T-cell (primary cell): ENCODE measurements around the gene NISCH. TPM values are rescaled to one million over a fixed set of nuclear protein-coding genes. Genes with fewer than 3 reads are reported as not detected.
A peak's percentile ranks its signal among the peaks of the same experiment; 100 is the strongest.

Source experiments
- ATAC-seq, 4 experiments: fragments of 200-7000 bp in 3 of 4; fragments of 150-1000 bp in 1 of 4; cut with Tn5 transposase; replicated peaks in 1 of 4; 1 replicate in 3 of 4; 2 replicates in 1 of 4; pipeline ENCODE4 v1.10.0; 2021; ENCODE audit warnings: moderate library complexity in 3 of 4, mild to moderate bottlenecking in 2 of 4, moderate number of reproducible peaks in 1 of 4
- CTCF ChIA-PET, 2 donors: fragments of 300-600 bp; sonication (Branson Sonifier 250); formaldehyde crosslinking; loops; one replicate each; lab custom pipeline; 2022; ENCODE audit warnings: antibody characterized with exemption in 2 of 2; lab: Charles Lee
- POLR2A ChIA-PET, 2 donors: fragments of 300-600 bp; sonication (Branson Sonifier 250); formaldehyde crosslinking; loops; one replicate each; lab custom pipeline; 2022; ENCODE audit warnings: antibody characterized with exemption in 2 of 2; lab: Charles Lee
- DNase-seq, 35 experiments: peaks; one replicate each; pipeline versions ENCODE4 v3.0.0 to v3.0.0-alpha.2; 2013 to 2023
- H3K27ac ChIP-seq: one replicate; pipeline ENCODE4 v1.5.1; 2013; ENCODE audit warnings: low read length
- H3K27me3 ChIP-seq, 2 experiments: replicated peaks in 1 of 2; 1 replicate in 1 of 2; 2 replicates in 1 of 2; pipeline versions ENCODE4 v1.6.1 to v1.7.0; 2013; ENCODE audit warnings: low read length in 1 of 2, mixed read lengths in 1 of 2; ENCODE audit not compliant: control insufficient read depth in 2 of 2, insufficient read depth in 2 of 2; ENCODE audit errors: extremely low read depth in 1 of 2
- H3K36me3 ChIP-seq, 2 donors: 1 replicate in 1 of 2; 2 replicates in 1 of 2; pipeline versions ENCODE4 v1.6.1 to v1.7.0; 2013; ENCODE audit warnings: low read length in 1 of 2; ENCODE audit not compliant: control insufficient read depth in 2 of 2, insufficient read depth in 1 of 2; ENCODE audit errors: extremely low read depth in 1 of 2
- H3K4me1 ChIP-seq, 2 experiments: 1 replicate in 1 of 2; 2 replicates in 1 of 2; pipeline versions ENCODE4 v1.6.1 to v1.7.0; 2013; ENCODE audit warnings: low read length in 2 of 2, mixed read lengths in 1 of 2; ENCODE audit not compliant: insufficient read depth in 2 of 2, control insufficient read depth in 1 of 2; ENCODE audit errors: extremely low read depth in 1 of 2
- H3K4me3 ChIP-seq, 2 donors: 1 replicate in 1 of 2; 2 replicates in 1 of 2; pipeline versions ENCODE4 v1.5.1 to v1.7.0; 2013; ENCODE audit warnings: mild to moderate bottlenecking in 2 of 2, low read length in 1 of 2, moderate library complexity in 1 of 2; ENCODE audit not compliant: control insufficient read depth in 1 of 2; ENCODE audit errors: extremely low read depth in 1 of 2
- H3K9me3 ChIP-seq: 2 replicates; pipeline ENCODE4 v1.7.0; 2013
- H3K27ac Mint-ChIP-seq, 2 donors: one replicate each; pipeline ENCODE4 v1.8.0; 2020 to 2021; ENCODE audit warnings: mild to moderate bottlenecking in 2 of 2, mixed read lengths in 2 of 2
- H3K27me3 Mint-ChIP-seq, 2 donors: one replicate each; pipeline ENCODE4 v1.8.0; 2021 to 2022; ENCODE audit warnings: mixed read lengths in 2 of 2
- H3K36me3 Mint-ChIP-seq: one replicate; pipeline ENCODE4 v1.8.0; 2021; ENCODE audit warnings: mixed read lengths
- H3K4me1 Mint-ChIP-seq, 3 donors: one replicate each; pipeline ENCODE4 v1.8.0; 2020 to 2022; ENCODE audit warnings: mixed read lengths in 3 of 3, mild to moderate bottlenecking in 1 of 3
- H3K4me3 Mint-ChIP-seq, 3 donors: one replicate each; pipeline ENCODE4 v1.8.0; 2020 to 2022; ENCODE audit warnings: mild to moderate bottlenecking in 3 of 3, mixed read lengths in 3 of 3, moderate library complexity in 3 of 3
- H3K9me3 Mint-ChIP-seq, 3 donors: one replicate each; pipeline ENCODE4 v1.8.0; 2020 to 2022; ENCODE audit warnings: mixed read lengths in 3 of 3
- WGBS: methylation state at CpG from one replicate; pipeline ENCODE4 v1.1.5; 2013; ENCODE audit warnings: missing lambda C conversion rate; ENCODE audit not compliant: insufficient coverage; 5-methylcytosine and 5-hydroxymethylcytosine counted together
- total RNA-seq, 35 experiments: library from RNA in 6 of 35; stranded (reverse) in 6 of 35; fragments of 120-200 nt in 1 of 35; gene quantifications; one replicate each; pipeline versions ENCODE4 v1.2.1 to v1.2.4 and lab custom pipeline; 2013 to 2026

Gene NISCH
- total RNA-seq, 5 donors from 2014 or later (not counting 1 experiment from before 2014, with no cell fraction given) = 152 to 171 (median 157) TPM

DNA sequence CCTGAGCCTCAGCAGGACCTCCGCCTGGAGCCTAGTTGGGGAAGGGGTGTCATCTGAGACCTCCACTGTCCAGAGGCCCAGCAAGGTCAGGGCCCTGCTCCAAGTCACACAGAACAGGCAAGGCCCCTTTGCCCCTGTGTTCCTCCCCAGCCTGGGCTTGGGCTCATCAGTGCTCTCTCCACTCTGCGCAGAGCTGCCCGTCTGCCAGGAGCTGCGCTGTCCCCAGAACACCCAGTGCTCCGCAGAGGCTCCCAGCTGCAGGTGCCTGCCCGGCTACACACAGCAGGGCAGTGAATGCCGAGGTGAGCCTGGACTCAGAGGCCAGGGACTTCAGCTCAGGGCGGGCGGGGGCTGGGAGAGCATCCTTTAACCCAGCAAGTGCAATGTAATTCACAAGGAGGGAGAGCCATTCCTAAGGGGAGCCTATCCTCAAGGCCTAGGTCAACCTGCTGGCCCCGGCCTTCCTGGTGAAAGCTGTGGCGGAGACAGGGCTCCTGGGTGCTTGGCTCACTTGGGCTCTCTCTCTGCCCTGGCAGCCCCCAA, 47.5 kb downstream of the NISCH start:
- no peak overlapping the region for H3K4me3 ChIP-seq
- ChIA-PET CTCF (interaction anchor here in 1 of 2 donors (0.6 kb wide), 1 partner anchor 15 kb away, joined by 4 read pairs; no protein-coding TSS in a partner anchor), POLR2A (no interaction called here)
- Mint-ChIP-seq H3K9me3 (no peaks in the 10 kb centered on the region), H3K27me3 (no peaks in the 10 kb centered on the region), H3K4me3 (no peak overlapping the region), H3K27ac (no peak overlapping the region), H3K36me3 (no peaks in the 10 kb centered on the region), H3K4me1 (peaks cover 0 to 2% (median 0%) of the 10 kb centered on the region in 3 donors)
- ATAC-seq (no peak), DNase-seq (no peak)
- peaks cover 0 to 19% of the 10 kb centered on the region in 2 experiments for H3K27me3 ChIP-seq
- H3K27ac ChIP-seq = no peak overlapping the region
- no peaks in the 10 kb centered on the region for H3K36me3 ChIP-seq
- WGBS = 95% methylated on average over 7 of the region's 11 CpGs
- H3K9me3 ChIP-seq = no peaks in the 10 kb centered on the region
- peaks cover 0 to 2% of the 10 kb centered on the region in 2 experiments for H3K4me1 ChIP-seq

DNA sequence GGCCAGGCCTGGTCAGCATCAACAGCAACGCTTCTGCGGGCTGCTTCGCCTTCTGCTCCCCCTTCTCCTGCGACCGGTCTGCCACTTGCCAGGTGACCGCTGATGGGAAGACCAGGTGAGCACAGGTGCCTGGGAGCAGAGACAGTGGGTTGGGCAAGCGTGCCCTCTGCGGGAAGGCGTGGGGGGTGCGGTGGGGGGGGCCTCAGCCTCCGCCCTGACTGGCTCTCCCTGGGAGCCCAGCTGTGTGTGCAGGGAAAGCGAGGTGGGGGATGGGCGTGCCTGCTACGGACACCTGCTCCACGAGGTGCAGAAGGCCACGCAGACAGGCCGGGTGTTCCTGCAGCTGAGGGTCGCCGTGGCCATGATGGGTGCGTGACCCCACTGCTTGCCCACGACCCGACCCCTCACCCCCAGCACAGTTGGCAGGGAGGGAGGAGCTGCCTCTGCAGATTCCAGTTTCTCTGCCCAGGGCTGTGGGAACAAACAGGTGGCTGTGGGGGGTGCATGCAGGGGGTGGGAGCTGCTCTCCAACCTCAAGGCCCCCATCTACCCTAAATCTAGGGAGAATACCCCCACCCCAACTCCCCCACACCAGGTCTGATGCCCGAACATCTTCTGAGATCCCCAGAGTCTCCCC, 48.5 kb downstream of the NISCH start:
- Mint-ChIP-seq H3K27ac (no peak overlapping the region), H3K4me1 (no peaks in the 10 kb centered on the region), H3K36me3 (no peaks in the 10 kb centered on the region), H3K27me3 (no peaks in the 10 kb centered on the region), H3K9me3 (no peaks in the 10 kb centered on the region), H3K4me3 (no peak overlapping the region)
- ATAC-seq (no peak), DNase-seq (no peak)
- H3K4me1 ChIP-seq = no peaks in the 10 kb centered on the region
- no peak overlapping the region for H3K4me3 ChIP-seq
- 74% methylated on average over 19 of the region's 23 CpGs for WGBS
- H3K36me3 ChIP-seq = no peaks in the 10 kb centered on the region
- no peak overlapping the region for H3K27ac ChIP-seq
- no peaks in the 10 kb centered on the region for H3K9me3 ChIP-seq
- ChIA-PET POLR2A (no interaction called here), CTCF (no interaction called here)
- peaks cover 0 to 15% of the 10 kb centered on the region in 2 experiments for H3K27me3 ChIP-seq

DNA sequence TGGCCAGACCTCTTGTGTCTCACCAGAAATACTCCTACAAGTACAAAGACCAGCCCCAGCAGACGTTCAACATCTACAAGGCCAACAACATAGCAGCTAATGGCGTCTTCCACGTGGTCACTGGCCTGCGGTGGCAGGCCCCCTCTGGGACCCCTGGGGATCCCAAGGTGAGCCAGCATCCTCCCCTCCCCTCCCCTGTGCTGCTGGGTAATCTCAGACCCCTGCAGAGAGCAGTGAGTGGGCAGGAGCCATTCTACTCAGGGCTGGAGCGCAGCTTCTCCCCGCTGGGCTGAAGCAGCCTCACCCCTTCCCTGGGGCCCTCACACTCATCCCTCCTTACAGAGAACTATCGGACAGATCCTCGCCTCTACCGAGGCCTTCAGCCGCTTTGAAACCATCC, 49.6 kb downstream of the NISCH start:
- Histone ChIP-seq H3K4me1 (no peaks in the 10 kb centered on the region), H3K4me3 (no peak overlapping the region), H3K27me3 (peaks cover 0 to 14% of the 10 kb centered on the region in 2 experiments), H3K9me3 (no peaks in the 10 kb centered on the region), H3K27ac (no peak overlapping the region), H3K36me3 (no peaks in the 10 kb centered on the region)
- Mint-ChIP-seq H3K36me3 (no peaks in the 10 kb centered on the region), H3K9me3 (no peaks in the 10 kb centered on the region), H3K4me3 (no peak overlapping the region), H3K27me3 (no peaks in the 10 kb centered on the region), H3K27ac (no peak overlapping the region), H3K4me1 (no peaks in the 10 kb centered on the region)
- CTCF ChIA-PET = no interaction called here
- DNase-seq (no peak), ATAC-seq (no peak)
- POLR2A ChIA-PET = no interaction called here
- WGBS = 92% methylated on average over 9 of the region's 10 CpGs

DNA sequence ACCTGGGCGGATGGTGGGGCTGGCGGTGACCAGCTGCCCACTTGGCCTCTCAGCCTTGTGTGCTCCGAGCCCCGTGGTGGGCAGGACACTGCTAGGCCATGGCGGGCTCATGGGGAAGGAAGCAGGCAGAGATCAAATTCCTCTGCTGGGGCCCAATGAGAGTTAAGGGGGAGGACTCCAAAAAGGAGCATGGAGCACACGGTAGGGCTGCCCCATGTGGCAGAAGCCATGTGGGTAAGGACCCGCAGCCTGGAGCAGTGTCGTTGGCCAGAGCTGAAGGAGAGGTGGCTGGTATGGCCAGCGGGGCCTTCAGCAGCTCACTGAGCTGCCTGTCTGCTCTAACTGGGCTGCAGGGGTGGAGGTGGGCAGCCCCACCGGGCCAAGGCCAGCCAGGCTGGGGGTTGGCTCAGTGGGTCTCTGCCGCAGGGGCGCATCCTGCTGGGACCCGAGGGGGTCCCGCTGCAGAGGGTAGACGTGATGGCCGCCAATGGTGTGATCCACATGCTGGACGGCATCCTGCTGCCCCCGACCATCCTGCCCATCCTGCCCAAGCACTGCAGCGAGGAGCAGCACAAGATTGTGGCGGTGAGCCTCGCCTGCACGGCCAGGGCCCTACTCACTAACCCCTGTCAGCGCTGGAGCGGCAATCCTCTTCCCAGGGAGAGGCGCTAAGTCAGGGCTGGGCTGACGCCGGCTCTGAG, 51.0 kb downstream of the NISCH start:
- no peaks in the 10 kb centered on the region for H3K36me3 ChIP-seq
- 90% methylated on average over 22 of the region's 27 CpGs for WGBS
- Mint-ChIP-seq H3K9me3 (no peaks in the 10 kb centered on the region), H3K4me3 (no peak overlapping the region), H3K27ac (no peak overlapping the region), H3K36me3 (no peaks in the 10 kb centered on the region), H3K4me1 (no peaks in the 10 kb centered on the region), H3K27me3 (no peaks in the 10 kb centered on the region)
- H3K4me3 ChIP-seq = no peak overlapping the region
- H3K9me3 ChIP-seq = no peaks in the 10 kb centered on the region
- ChIA-PET CTCF (no interaction called here), POLR2A (no interaction called here)
- no peaks in the 10 kb centered on the region for H3K4me1 ChIP-seq
- H3K27ac ChIP-seq = no peak overlapping the region
- no peak for DNase-seq
- peaks cover 0 to 12% of the 10 kb centered on the region in 2 experiments for H3K27me3 ChIP-seq
- ATAC-seq = no peak

DNA sequence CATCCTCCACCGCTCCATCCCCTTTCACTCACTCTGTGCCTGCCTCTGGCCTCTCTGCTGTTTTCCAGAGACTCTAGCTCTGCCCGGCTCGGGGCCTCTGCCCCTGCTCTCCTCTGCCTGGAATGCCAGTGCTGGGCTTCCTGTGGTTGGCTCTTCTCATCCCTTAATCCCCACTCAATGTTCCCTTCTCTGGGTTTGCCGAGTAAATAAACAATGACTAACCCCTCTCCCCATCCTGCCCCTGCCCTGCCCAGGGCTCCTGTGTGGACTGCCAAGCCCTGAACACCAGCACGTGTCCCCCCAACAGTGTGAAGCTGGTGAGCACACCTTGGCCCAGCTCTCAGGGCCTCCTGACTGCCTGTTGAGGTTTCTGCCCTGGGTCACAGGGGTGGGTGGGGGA, 52.0 kb downstream of the NISCH start:
- CTCF ChIA-PET = no interaction called here
- no peak for DNase-seq

DNA sequence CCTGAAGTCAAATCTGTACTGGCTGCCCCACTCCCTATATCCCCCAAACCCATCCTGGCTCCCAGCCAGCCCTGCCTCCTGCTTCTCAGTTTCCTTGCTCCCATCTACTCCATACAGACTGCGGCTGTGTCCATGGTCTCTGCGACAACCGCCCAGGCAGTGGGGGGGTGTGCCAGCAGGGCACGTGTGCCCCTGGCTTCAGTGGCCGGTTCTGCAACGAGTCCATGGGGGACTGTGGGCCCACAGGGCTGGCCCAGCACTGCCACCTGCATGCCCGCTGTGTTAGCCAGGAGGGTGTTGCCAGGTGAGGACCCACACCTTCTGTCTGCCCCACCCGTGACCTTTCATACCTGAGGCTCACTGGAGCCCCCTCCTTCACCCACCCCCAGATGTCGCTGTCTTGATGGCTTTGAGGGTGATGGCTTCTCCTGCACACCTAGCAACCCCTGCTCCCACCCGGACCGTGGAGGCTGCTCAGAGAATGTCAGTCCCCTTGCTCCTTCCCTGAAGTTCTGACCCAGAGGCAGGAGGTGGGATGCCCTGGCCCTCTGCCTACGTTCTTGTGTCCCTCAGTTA, 54.4 kb downstream of the NISCH start:
- Histone ChIP-seq H3K27me3 (peaks cover 0 to 11% of the 10 kb centered on the region in 2 experiments), H3K27ac (no peak overlapping the region), H3K4me1 (no peaks in the 10 kb centered on the region), H3K4me3 (no peak overlapping the region), H3K9me3 (no peaks in the 10 kb centered on the region), H3K36me3 (no peaks in the 10 kb centered on the region)
- WGBS = 74% methylated on average over 7 of the region's 12 CpGs
- no peak overlapping the region for H3K27ac Mint-ChIP-seq
- H3K27me3 Mint-ChIP-seq = no peaks in the 10 kb centered on the region
- H3K9me3 Mint-ChIP-seq = no peaks in the 10 kb centered on the region
- no peak for DNase-seq
- ATAC-seq = no peak
- CTCF ChIA-PET = no interaction called here
- POLR2A ChIA-PET = no interaction called here
- H3K36me3 Mint-ChIP-seq = no peaks in the 10 kb centered on the region
- H3K4me1 Mint-ChIP-seq = no peaks in the 10 kb centered on the region
- H3K4me3 Mint-ChIP-seq = no peak overlapping the region

More for the DNA sequence above, 52.0 kb downstream of the NISCH start:
- Histone ChIP-seq H3K4me3 (no peak overlapping the region), H3K36me3 (no peaks in the 10 kb centered on the region), H3K27ac (no peak overlapping the region), H3K4me1 (no peaks in the 10 kb centered on the region), H3K9me3 (no peaks in the 10 kb centered on the region), H3K27me3 (peaks cover 0 to 12% of the 10 kb centered on the region in 2 experiments)
- Mint-ChIP-seq H3K36me3 (no peaks in the 10 kb centered on the region), H3K4me3 (no peak overlapping the region), H3K4me1 (no peaks in the 10 kb centered on the region), H3K27ac (peak overlapping the region in 1 of 2 donors; percentile 34), H3K9me3 (no peaks in the 10 kb centered on the region), H3K27me3 (no peaks in the 10 kb centered on the region)
- POLR2A ChIA-PET = no interaction called here
- no peak for ATAC-seq
- 68% methylated on average over 3 of the region's 5 CpGs for WGBS
